ENCODE results near the gene LMF1. TPM values are rescaled to one million over a fixed set of nuclear protein-coding genes. Genes with fewer than 3 reads are reported as not detected.

Gene LMF1
- total and polyA plus RNA-seq, 2 of the 8 experiments (the other 6 are each of a cell fraction or from before 2014, with no cell fraction given): 3.5 to 9.1 TPM

DNA sequence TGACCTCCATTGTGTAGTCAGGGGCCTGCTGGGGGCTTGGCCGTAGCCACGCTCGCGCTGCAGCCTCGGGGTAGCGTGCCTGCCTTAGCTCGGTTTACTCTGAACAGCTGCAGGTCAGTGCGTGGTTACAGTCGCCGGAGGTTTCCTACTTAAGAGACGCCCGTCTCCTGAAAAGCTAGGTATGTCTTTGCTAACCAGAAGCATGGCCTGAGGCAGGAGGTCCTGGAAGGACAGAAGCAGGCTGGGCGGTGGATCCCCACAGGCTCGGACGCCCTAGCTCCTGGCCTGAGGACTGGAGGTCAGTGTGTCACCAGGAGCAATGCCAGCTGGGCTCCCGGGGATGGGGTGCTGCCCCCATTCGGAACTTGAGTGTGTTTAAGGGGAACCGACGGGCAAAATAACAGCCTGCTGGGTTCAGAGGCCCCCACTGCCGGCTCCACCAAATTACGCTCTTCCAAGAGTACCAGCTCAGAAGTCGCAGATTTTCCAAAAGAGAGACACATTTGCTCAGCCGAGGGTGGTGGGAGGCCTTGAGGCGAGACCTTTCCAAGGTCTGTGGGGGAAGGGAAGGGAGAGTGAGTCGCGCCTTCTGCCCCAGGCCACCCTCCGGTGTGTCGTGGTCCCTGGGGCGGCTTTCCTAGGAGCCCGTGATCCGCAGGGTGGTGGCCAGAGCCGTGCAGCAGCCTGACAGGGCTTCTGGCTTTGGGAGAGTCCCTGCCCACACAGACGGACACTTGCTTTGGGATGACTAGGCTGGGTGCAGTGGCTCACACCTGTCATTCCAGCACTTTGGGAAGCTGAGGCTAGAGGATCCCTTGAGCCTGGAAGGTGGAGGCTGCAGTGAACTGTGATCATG lies 166.4 kb downstream of the LMF1 start:
- peaks cover 0 to 13% (median 7%) of the 10 kb centered on the region in 4 experiments; a peak in 6 of 7 replicates for H3K4me1 ChIP-seq (replicated peaks in 1 of 4; ENCODE audit: control insufficient read depth in 3 of 4, insufficient read depth in 4 of 4, low read length in 3 of 4)
- no peak overlapping the region for H3K27ac ChIP-seq (ENCODE audit: low read depth, low read length)
- H3K79me1 ChIP-seq (ENCODE audit: low read depth, low read length): no peaks in the 10 kb centered on the region
- no peak overlapping the region for H3K23ac ChIP-seq (ENCODE audit: insufficient read length)
- H3K4me2 ChIP-seq (ENCODE audit: insufficient read depth in 1 of 2, low read depth in 2 of 2, low read length in 2 of 2): no peak overlapping the region
- DNase-seq (ENCODE audit: low read depth in 1 of 2, low spot score in 2 of 2) (no peak), FAIRE-seq (no peak)
- H4K8ac ChIP-seq (ENCODE audit: extremely low read depth, insufficient read depth, low read length): no peak overlapping the region
- no peaks in the 10 kb centered on the region for H3K36me3 ChIP-seq (ENCODE audit: control insufficient read depth in 2 of 4, insufficient read depth in 4 of 4, low read length in 3 of 4)
- H3K23me2 ChIP-seq (ENCODE audit: low read depth, low read length): peaks cover 3% of the 10 kb centered on the region; the same call in 1 of the 2 replicates
- H2AFZ ChIP-seq (ENCODE audit: low read length): no peak overlapping the region
- no peak overlapping the region for H3K4me3 ChIP-seq (ENCODE audit: extremely low read depth in 1 of 4, insufficient read depth in 2 of 4, low read depth in 3 of 4, low read length in 4 of 4)
- no peak overlapping the region for H2BK120ac ChIP-seq (replicated peaks; ENCODE audit: low read depth, low read length)
- H2BK15ac ChIP-seq (ENCODE audit: low read length): no peak overlapping the region
- CTCF ChIA-PET (ENCODE audit: partially characterized antibody): interaction anchor here (0.7 to 3.9 kb wide), 12 partner anchors 8 to 626 kb away, joined by 3 to 24 read pairs (median 4); partner anchors contain the start of gene CIAO3
- H2AK5ac ChIP-seq (ENCODE audit: low read depth, low read length): no peak overlapping the region
- no peak overlapping the region for H3K9ac ChIP-seq (replicated peaks in 1 of 4; ENCODE audit: extremely low read depth in 1 of 4, low read depth in 3 of 4, low read length in 3 of 4)
- H3K56ac ChIP-seq (replicated peaks; ENCODE audit: insufficient read length, low read depth, low read length): no peak overlapping the region
- no peak overlapping the region for H3K18ac ChIP-seq (ENCODE audit: extremely low read depth, low read length)
- WGBS, 2 experiments (ENCODE audit: extremely low coverage in 1 of 2, insufficient coverage in 1 of 2, insufficient read length in 1 of 2, insufficient replicate concordance in 2 of 2, low coverage in 1 of 2, low lambda C conversion rate in 2 of 2, missing lambda C conversion rate in 1 of 2): 74% methylated on average over 31 of the region's 33 CpGs; no CpG with 5 or more reads in 1 of the 2 experiments
- H2BK12ac ChIP-seq (ENCODE audit: low read depth, low read length): no peak overlapping the region
- H2BK5ac ChIP-seq (ENCODE audit: low read depth, low read length): no peak overlapping the region
- H4K91ac ChIP-seq (replicated peaks; ENCODE audit: insufficient read length, low read length): no peak overlapping the region
- H3K27me3 ChIP-seq (replicated peaks in 1 of 4; ENCODE audit: control insufficient read depth in 3 of 4, extremely low read depth in 1 of 4, insufficient read depth in 3 of 4, low read length in 3 of 4): peaks cover 1 to 45% (median 30%) of the 10 kb centered on the region in 4 experiments
- H4K5ac ChIP-seq (ENCODE audit: insufficient read length, low read depth, low read length): no peak overlapping the region
- no peak overlapping the region for H3K4ac ChIP-seq (replicated peaks; ENCODE audit: insufficient read length, low read depth, low read length)
- H2BK20ac ChIP-seq (ENCODE audit: low read length): no peak overlapping the region
- peaks cover 3 to 8% of the 10 kb centered on the region in 2 experiments for H4K20me1 ChIP-seq (replicated peaks in 1 of 2; ENCODE audit: control insufficient read depth in 1 of 2, insufficient read depth in 2 of 2, low read length in 2 of 2)
- no peak overlapping the region for H3K14ac ChIP-seq (ENCODE audit: insufficient read length)
- POLR2A ChIA-PET (ENCODE audit: partially characterized antibody): interaction anchor here (1.0 to 2.1 kb wide), 8 partner anchors 9 to 405 kb away, joined by 3 to 10 read pairs (median 3); partner anchors contain the start of genes CCDC78, CIAO3 and WDR24
- no peaks in the 10 kb centered on the region for H3K9me3 ChIP-seq (ENCODE audit: insufficient read depth in 2 of 2, low read depth in 1 of 2, low read length in 1 of 2)
- H3K79me2 ChIP-seq (ENCODE audit: control insufficient read depth in 1 of 2, insufficient read depth in 2 of 2, low read length in 2 of 2): peaks cover 0 to 5% of the 10 kb centered on the region in 2 experiments; a peak in 1 of 4 replicates
- TF ChIP-seq ZNF274 (IDR thresholded peaks at IDR 0.05; ENCODE audit: borderline replicate concordance, extremely low read depth, low read length): no peak
- TF ChIP-seq SUZ12 (IDR thresholded peaks at IDR 0.05; ENCODE audit: low read length): no peak
- TF ChIP-seq CEBPB (IDR thresholded peaks at IDR 0.05; ENCODE audit: low read depth, low read length): no peak
- no peak for TF ChIP-seq TAF1 (IDR thresholded peaks at IDR 0.05; ENCODE audit: low read depth, low read length)
- TF ChIP-seq KDM4A (IDR thresholded peaks at IDR 0.05; ENCODE audit: low read depth, low read length, severe bottlenecking): no peak
- TF ChIP-seq SAP30 (IDR thresholded peaks at IDR 0.05; ENCODE audit: insufficient read depth, insufficient replicate concordance, low read length): no peak
- TF ChIP-seq SP2 (IDR thresholded peaks at IDR 0.05; ENCODE audit: low read length): no peak
- TF ChIP-seq RFX5 (IDR thresholded peaks at IDR 0.05; ENCODE audit: borderline replicate concordance, low read depth, low read length): no peak
- no peak for TF ChIP-seq KDM5A (IDR thresholded peaks at IDR 0.05; ENCODE audit: low read length)
- no peak for TF ChIP-seq KDM1A (IDR thresholded peaks at IDR 0.05; ENCODE audit: borderline replicate concordance, low read length)
- TF ChIP-seq, protein P1, sequence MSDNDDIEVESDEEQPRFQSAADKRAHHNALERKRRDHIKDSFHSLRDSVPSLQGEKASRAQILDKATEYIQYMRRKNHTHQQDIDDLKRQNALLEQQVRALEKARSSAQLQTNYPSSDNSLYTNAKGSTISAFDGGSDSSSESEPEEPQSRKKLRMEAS (IDR thresholded peaks at IDR 0.05): no peak

Data from H1 (cell line).